ENCODE measurements around the gene S100B.

S100B gene

DNA sequence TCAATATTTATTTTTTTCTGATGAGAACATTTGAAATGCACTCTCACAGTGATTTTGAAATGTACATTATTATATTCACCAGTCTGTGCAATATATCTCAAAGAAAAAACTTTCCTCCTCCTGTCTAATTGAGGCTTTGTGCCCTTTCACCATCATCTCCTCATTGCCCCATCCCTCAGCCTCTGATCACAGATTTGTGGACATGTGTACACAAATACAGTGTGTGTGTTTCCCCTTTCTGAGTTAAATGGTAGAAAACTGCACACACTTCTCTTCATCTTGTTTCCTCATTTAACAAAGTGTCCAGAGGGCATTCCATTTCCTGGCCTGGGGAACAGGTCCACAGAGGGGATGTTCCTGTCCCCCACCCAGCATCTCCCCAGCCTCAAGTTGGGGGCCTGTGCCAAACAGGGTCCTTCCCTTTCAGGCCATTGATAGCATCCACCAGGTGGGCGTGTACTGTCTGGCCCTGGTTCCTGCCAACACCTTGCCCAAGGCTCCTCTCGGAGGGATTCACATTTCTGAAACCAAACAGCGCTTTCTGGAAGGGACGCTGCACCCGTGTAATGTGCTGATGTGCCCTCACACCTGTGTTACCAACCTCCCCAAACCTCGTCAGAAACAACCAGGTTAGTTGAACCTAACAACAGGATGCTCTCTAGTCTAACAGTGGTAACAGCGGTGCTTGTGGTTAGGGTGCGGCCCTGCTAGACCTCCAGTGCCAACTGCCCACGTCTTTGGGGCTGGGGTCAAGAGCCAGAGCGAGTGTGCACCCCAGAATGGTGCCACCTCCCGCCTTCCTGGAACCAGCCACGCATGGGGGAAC, 54.6 kb downstream of the S100B start:
- TF ChIP-seq ZBTB7A (IDR thresholded peaks at IDR 0.05; ENCODE audit: low read depth), result no peak
- no peak for TF ChIP-seq CEBPB (IDR thresholded peaks at IDR 0.05)
- TF ChIP-seq RAD21 (IDR thresholded peaks at IDR 0.05; ENCODE audit: low read depth), result no peak
- TF ChIP-seq EP300 (IDR thresholded peaks at IDR 0.05; ENCODE audit: borderline replicate concordance), result no peak
- no peak for TF ChIP-seq EGR1 (IDR thresholded peaks at IDR 0.05)
- TF ChIP-seq TAF1 (IDR thresholded peaks at IDR 0.05; ENCODE audit: low read depth), result no peak
- TF ChIP-seq FOXM1 (IDR thresholded peaks at IDR 0.05; ENCODE audit: borderline replicate concordance, low read depth), result no peak
- TF ChIP-seq, protein P1, sequence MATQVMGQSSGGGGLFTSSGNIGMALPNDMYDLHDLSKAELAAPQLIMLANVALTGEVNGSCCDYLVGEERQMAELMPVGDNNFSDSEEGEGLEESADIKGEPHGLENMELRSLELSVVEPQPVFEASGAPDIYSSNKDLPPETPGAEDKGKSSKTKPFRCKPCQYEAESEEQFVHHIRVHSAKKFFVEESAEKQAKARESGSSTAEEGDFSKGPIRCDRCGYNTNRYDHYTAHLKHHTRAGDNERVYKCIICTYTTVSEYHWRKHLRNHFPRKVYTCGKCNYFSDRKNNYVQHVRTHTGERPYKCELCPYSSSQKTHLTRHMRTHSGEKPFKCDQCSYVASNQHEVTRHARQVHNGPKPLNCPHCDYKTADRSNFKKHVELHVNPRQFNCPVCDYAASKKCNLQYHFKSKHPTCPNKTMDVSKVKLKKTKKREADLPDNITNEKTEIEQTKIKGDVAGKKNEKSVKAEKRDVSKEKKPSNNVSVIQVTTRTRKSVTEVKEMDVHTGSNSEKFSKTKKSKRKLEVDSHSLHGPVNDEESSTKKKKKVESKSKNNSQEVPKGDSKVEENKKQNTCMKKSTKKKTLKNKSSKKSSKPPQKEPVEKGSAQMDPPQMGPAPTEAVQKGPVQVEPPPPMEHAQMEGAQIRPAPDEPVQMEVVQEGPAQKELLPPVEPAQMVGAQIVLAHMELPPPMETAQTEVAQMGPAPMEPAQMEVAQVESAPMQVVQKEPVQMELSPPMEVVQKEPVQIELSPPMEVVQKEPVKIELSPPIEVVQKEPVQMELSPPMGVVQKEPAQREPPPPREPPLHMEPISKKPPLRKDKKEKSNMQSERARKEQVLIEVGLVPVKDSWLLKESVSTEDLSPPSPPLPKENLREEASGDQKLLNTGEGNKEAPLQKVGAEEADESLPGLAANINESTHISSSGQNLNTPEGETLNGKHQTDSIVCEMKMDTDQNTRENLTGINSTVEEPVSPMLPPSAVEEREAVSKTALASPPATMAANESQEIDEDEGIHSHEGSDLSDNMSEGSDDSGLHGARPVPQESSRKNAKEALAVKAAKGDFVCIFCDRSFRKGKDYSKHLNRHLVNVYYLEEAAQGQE (IDR thresholded peaks at IDR 0.05; ENCODE audit: low read depth), result no peak

DNA sequence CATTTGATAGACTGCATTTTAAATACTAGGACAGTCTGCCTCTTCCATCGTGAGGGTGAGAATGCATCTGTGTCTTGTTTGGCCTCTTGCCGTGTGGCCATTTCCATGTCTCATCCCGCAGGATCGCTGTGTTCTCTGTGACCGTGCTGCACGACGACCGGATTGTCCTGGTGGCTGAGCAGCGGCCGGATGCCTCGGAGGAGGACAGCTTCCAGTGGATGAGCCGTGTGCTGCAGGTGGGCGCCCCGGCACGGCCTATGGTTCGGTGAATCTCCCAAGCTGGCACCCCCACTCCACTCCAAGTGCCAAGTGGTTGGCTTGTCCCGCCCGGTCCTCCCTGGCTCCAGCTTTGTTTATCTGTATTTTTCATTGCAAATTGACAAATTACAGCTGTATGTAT, 55.2 kb downstream of the S100B start:
- no peak for TF ChIP-seq ZBTB7A (IDR thresholded peaks at IDR 0.05; ENCODE audit: low read depth)
- TF ChIP-seq RAD21 (IDR thresholded peaks at IDR 0.05; ENCODE audit: low read depth), result no peak
- TF ChIP-seq, protein P2, sequence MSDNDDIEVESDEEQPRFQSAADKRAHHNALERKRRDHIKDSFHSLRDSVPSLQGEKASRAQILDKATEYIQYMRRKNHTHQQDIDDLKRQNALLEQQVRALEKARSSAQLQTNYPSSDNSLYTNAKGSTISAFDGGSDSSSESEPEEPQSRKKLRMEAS (IDR thresholded peaks at IDR 0.05), result no peak
- no peak for TF ChIP-seq TAF1 (IDR thresholded peaks at IDR 0.05; ENCODE audit: low read depth)
- TF ChIP-seq NFIC (IDR thresholded peaks at IDR 0.05), result no peak
- no peak for TF ChIP-seq TEAD4 (IDR thresholded peaks at IDR 0.05)
- TF ChIP-seq YY1 (IDR thresholded peaks at IDR 0.05; ENCODE audit: low read depth), result no peak
- TF ChIP-seq EP300 (IDR thresholded peaks at IDR 0.05; ENCODE audit: borderline replicate concordance), result no peak
- no peak for TF ChIP-seq EGR1 (IDR thresholded peaks at IDR 0.05)
- TF ChIP-seq, protein P1 (IDR thresholded peaks at IDR 0.05; ENCODE audit: low read depth), result no peak
- no peak for TF ChIP-seq TCF12 (IDR thresholded peaks at IDR 0.05; ENCODE audit: low read depth)
- TF ChIP-seq CREB1 (IDR thresholded peaks at IDR 0.05; ENCODE audit: low read depth), result no peak
- no peak for TF ChIP-seq CEBPB (IDR thresholded peaks at IDR 0.05)
- TF ChIP-seq, protein P3, sequence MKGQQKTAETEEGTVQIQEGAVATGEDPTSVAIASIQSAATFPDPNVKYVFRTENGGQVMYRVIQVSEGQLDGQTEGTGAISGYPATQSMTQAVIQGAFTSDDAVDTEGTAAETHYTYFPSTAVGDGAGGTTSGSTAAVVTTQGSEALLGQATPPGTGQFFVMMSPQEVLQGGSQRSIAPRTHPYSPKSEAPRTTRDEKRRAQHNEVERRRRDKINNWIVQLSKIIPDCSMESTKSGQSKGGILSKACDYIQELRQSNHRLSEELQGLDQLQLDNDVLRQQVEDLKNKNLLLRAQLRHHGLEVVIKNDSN (IDR thresholded peaks at IDR 0.05), result no peak
- TF ChIP-seq FOXM1 (IDR thresholded peaks at IDR 0.05; ENCODE audit: borderline replicate concordance, low read depth), result no peak
